Ishikawa (cell line): Measurements from ENCODE around the gene PIP5K1C.

Source experiments
- CEBPB ChIP-seq: IDR thresholded peaks from 2 replicates; pipeline ENCODE4 v1.6.1; 2012
- CREB1 ChIP-seq: IDR thresholded peaks from 2 replicates; pipeline ENCODE4 v1.6.1; 2012; ENCODE audit warnings: low read depth
- EGR1 ChIP-seq: IDR thresholded peaks from 2 replicates; pipeline ENCODE4 v1.6.1; 2012
- EP300 ChIP-seq: IDR thresholded peaks from 2 replicates; pipeline ENCODE4 v1.6.1; 2012; ENCODE audit warnings: borderline replicate concordance
- FOXM1 ChIP-seq: IDR thresholded peaks from 2 replicates; pipeline ENCODE4 v1.6.1; 2012; ENCODE audit warnings: low read depth, borderline replicate concordance
- NFIC ChIP-seq: IDR thresholded peaks from 2 replicates; pipeline ENCODE4 v1.6.1; 2012
- RAD21 ChIP-seq: IDR thresholded peaks from 2 replicates; pipeline ENCODE4 v1.6.1; 2012; ENCODE audit warnings: low read depth
- TAF1 ChIP-seq: IDR thresholded peaks from 2 replicates; pipeline ENCODE4 v1.6.1; 2012; ENCODE audit warnings: low read depth, mild to moderate bottlenecking
- TCF12 ChIP-seq: IDR thresholded peaks from 2 replicates; pipeline ENCODE4 v1.6.1; 2012; ENCODE audit warnings: low read depth
- TEAD4 ChIP-seq: IDR thresholded peaks from 2 replicates; pipeline ENCODE4 v1.6.1; 2012
- YY1 ChIP-seq: IDR thresholded peaks from 2 replicates; pipeline ENCODE4 v1.6.1; 2012; ENCODE audit warnings: low read depth
- ZBTB7A ChIP-seq: IDR thresholded peaks from 2 replicates; pipeline ENCODE4 v1.6.1; 2012; ENCODE audit warnings: low read depth
- TF ChIP-seq, protein P1 (sequence below): IDR thresholded peaks from 2 replicates; pipeline ENCODE4 v1.6.1; 2012
- TF ChIP-seq, protein P2 (sequence below): IDR thresholded peaks from 2 replicates; pipeline ENCODE4 v1.6.1; 2012
- TF ChIP-seq, protein P3 (sequence below): IDR thresholded peaks from 2 replicates; pipeline ENCODE4 v1.6.1; 2012; ENCODE audit warnings: low read depth, mild to moderate bottlenecking

The PIP5K1C gene

DNA sequence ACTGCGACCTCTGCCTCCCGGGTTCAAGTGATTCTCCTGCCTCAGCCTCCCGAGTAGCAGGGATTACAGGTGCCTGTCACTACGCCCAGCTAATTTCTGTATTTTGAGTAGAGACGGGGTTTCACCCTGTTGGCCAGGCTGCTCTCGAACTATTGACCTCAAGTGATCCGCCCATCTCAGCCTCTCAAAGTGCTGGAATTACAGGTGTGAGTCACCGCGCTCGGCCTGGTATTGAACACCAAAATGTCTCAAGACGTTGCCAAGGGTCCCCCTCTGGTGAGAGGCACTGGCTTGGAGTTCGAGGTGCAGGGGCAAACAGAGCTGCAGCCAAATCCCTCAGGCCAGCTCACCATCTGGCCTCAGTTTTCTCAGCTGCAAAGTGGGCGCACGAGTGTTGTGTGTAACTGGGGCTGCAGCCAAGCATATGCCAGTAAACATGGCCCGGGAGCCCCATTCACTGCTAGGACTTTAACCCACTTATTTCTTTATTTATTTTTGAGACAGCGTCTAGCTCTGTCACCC, 15.9 kb upstream of the PIP5K1C start:
- TF ChIP-seq RAD21 (no peak), NFIC (no peak), CREB1 (no peak), EGR1 (no peak), FOXM1 (no peak)

DNA sequence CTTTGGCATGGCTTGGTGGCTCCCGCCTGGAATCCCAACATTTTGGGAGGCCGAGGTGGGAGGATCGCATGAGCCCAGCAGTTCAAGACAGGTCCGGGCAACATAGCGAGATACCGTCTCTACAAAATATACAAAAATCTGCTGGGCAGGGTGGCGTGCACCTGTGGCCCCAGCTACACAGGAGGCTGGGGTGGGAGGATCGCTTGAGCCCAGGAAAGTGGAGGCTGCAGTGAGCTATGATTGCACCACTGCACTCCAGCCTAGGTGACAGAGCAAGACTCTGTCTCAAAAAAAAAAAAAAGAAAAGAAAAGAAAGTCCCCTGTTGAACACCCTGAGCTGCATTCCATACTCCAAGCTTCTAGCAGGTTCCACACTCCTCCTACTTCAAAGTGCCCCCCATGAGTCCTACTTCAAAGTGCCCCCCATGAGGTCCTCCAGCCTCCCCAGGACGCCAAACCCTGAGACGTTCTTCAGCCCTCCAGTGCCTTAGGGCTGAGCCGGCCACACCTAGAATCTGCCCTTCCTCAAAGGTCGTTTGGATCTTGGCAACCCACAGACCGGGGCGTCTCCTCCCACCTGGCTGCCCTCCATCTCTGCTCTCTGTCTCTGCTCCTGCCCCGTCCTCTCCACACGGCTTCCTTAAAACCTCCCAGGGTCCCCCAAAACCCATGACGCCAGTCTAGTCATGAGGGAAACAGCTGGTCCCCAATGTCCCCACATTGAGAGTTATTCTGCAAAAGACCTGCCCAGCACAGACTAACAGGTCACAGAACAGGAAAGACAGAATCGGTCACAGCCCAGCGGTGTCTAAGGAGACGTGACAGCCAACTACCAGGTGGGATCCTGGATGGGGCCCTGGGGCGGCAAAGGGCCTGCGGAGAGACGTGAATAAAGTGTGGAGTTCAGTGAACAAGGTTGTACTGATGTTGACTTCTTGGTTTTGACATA, 12.7 kb upstream of the PIP5K1C start:
- TF ChIP-seq RAD21 (peak; percentile 17; the same call in 1 of the 2 replicates), CEBPB (peak; percentile 16; the same call in 1 of the 2 replicates), NFIC (peak; percentile 80), CREB1 (no peak), EGR1 (no peak), TEAD4 (peak; percentile 54; the same call in 1 of the 2 replicates), FOXM1 (peak; percentile 53; the same call in 1 of the 2 replicates), YY1 (0 out of 2 replicates have a peak, but pooled peaks have one; percentile 19), TCF12 (peak; percentile 74), EP300 (peak; percentile 72), TAF1 (no peak; the same call in 1 of the 2 replicates), ZBTB7A (peak; percentile 63)
- TF ChIP-seq, protein P1, sequence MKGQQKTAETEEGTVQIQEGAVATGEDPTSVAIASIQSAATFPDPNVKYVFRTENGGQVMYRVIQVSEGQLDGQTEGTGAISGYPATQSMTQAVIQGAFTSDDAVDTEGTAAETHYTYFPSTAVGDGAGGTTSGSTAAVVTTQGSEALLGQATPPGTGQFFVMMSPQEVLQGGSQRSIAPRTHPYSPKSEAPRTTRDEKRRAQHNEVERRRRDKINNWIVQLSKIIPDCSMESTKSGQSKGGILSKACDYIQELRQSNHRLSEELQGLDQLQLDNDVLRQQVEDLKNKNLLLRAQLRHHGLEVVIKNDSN = peak; percentile 3; the same call in 1 of the 2 replicates
- TF ChIP-seq, protein P2, sequence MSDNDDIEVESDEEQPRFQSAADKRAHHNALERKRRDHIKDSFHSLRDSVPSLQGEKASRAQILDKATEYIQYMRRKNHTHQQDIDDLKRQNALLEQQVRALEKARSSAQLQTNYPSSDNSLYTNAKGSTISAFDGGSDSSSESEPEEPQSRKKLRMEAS = peak; percentile 29; the same call in 1 of the 2 replicates
- TF ChIP-seq, protein P3, sequence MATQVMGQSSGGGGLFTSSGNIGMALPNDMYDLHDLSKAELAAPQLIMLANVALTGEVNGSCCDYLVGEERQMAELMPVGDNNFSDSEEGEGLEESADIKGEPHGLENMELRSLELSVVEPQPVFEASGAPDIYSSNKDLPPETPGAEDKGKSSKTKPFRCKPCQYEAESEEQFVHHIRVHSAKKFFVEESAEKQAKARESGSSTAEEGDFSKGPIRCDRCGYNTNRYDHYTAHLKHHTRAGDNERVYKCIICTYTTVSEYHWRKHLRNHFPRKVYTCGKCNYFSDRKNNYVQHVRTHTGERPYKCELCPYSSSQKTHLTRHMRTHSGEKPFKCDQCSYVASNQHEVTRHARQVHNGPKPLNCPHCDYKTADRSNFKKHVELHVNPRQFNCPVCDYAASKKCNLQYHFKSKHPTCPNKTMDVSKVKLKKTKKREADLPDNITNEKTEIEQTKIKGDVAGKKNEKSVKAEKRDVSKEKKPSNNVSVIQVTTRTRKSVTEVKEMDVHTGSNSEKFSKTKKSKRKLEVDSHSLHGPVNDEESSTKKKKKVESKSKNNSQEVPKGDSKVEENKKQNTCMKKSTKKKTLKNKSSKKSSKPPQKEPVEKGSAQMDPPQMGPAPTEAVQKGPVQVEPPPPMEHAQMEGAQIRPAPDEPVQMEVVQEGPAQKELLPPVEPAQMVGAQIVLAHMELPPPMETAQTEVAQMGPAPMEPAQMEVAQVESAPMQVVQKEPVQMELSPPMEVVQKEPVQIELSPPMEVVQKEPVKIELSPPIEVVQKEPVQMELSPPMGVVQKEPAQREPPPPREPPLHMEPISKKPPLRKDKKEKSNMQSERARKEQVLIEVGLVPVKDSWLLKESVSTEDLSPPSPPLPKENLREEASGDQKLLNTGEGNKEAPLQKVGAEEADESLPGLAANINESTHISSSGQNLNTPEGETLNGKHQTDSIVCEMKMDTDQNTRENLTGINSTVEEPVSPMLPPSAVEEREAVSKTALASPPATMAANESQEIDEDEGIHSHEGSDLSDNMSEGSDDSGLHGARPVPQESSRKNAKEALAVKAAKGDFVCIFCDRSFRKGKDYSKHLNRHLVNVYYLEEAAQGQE = no peak

DNA sequence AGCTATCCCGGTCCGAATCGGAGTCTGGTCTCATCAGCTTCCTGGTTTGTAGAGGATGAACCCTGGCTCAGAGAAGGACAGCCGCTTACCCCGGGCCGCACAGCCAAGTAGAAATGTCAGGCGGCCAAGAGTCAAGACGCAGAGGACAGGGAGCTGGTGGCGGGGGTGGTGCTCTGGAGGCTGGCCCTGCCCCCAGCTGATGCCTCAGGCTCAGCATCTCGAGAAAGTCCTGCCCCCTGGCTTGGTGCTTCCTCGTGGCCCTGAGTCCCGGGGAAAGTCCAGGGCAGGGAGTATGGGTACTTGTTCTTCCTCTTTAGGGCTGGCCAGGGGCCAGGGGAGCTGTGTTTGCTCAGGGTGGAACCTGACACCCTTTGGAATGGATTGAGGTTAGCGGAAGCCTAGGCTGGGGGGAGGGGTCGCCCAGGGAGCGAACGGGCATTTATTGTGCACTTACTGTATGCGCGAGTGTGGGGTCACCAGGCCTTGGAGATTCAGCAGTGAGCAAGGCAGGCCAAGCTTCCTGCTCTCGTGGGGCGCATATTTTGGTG, 10.1 kb upstream of the PIP5K1C start:
- peak; percentile 87 for TF ChIP-seq TCF12
- no peak; the same call in 1 of the 2 replicates for TF ChIP-seq YY1
- TF ChIP-seq, protein P2 = peak; percentile 80
- peak; percentile 20; the same call in 1 of the 2 replicates for TF ChIP-seq RAD21
- no peak for TF ChIP-seq CEBPB
- no peak for TF ChIP-seq CREB1
- no peak for TF ChIP-seq ZBTB7A
- TF ChIP-seq NFIC = peak; percentile 96
- TF ChIP-seq TAF1 = no peak
- TF ChIP-seq FOXM1 = peak; percentile 35; the same call in 1 of the 2 replicates
- TF ChIP-seq, protein P1 = no peak; the same call in 1 of the 2 replicates
- TF ChIP-seq EP300 = peak; percentile 76; the same call in 1 of the 2 replicates
- peak; percentile 45 for TF ChIP-seq TEAD4
- no peak for TF ChIP-seq EGR1
- TF ChIP-seq, protein P3 = no peak

DNA sequence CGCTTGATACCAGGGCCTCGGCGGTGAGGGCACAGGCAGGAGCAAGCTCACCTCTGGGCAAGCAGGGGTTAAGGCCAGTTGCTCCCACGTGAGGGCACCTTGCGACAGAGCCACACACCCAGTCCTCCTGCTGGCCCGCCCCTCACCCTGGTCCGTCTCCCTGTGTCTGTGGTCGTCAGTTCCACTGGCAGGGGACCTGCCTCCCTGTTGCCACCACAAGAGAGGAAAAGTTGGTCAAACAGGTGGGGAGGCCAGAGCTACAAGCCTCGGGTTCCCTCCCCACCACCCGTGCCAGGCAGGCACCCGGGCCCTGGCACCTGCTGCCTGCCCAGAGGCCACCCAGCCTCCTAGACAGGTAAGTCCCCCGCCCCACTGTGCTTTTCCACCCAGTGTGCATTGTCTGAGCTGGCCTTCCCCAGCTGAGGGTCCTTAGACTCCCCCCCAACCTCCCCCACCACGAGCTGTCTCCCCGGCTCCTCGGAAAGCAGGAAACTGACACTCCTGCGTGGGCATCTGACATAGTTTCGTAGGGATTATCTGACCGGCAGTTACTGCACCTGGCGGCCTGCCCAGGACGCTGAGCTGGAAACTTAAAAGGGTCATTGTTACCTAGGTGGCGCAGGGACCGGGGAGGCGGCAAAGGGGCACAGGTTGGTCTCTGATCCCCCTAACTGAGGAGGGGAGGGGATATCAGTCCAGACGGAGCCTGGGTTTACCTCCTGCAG, 8.1 kb upstream of the PIP5K1C start, which contains the start of gene TJP3:
TSS of gene TJP3 (plus strand) at position 178 of the 725 bp plus-strand sequence. CDS start 20,049 bp downstream, outside the sequence.
- no peak for TF ChIP-seq CREB1
- TF ChIP-seq, protein P2 = peak; percentile 65
- TF ChIP-seq TAF1 = no peak
- TF ChIP-seq, protein P1 = peak; percentile 91
- peak; percentile 4; the same call in 1 of the 2 replicates for TF ChIP-seq RAD21
- TF ChIP-seq CEBPB = peak; percentile 93
- peak; percentile 73 for TF ChIP-seq EP300
- peak; percentile 76 for TF ChIP-seq EGR1
- TF ChIP-seq TEAD4 = peak; percentile 39
- TF ChIP-seq FOXM1 = no peak
- TF ChIP-seq, protein P3 = no peak
- peak; percentile 89 for TF ChIP-seq NFIC
- peak; percentile 94 for TF ChIP-seq ZBTB7A
- peak; percentile 55 for TF ChIP-seq TCF12
- TF ChIP-seq YY1 = peak; percentile 18; the same call in 1 of the 2 replicates
